WERI-Rb-1 (cell line): Measurements from ENCODE around the gene CRACR2A.

Source experiments
- DNase-seq: peaks from one replicate; pipeline ENCODE4 v3.0.0-alpha.2; 2020
- H3K27ac ChIP-seq: fragments of 250-450 bp; sonication (Bioruptor Pico); 2 replicates; pipeline ENCODE4 v1.5.1; 2020; ENCODE audit warnings: mild to moderate bottlenecking, moderate library complexity
- H3K27me3 ChIP-seq: fragments of 250-450 bp; sonication (Bioruptor Pico); 2 replicates; pipeline ENCODE4 v1.5.1; 2021; ENCODE audit warnings: mild to moderate bottlenecking, low read depth, moderate library complexity; ENCODE audit not compliant: insufficient read depth, severe bottlenecking
- H3K36me3 ChIP-seq: fragments of 250-450 bp; sonication (Bioruptor Pico); 2 replicates; pipeline ENCODE4 v1.5.1; 2020; ENCODE audit warnings: mild to moderate bottlenecking, moderate library complexity
- H3K4me3 ChIP-seq: 2 replicates; pipeline ENCODE4 v1.5.1; 2011; ENCODE audit warnings: low read depth, mild to moderate bottlenecking, control low read depth, low read length
- H3K9me3 ChIP-seq: fragments of 250-450 bp; sonication (Bioruptor Pico); 2 replicates; pipeline ENCODE4 v1.5.1; 2021; ENCODE audit warnings: mild to moderate bottlenecking, moderate library complexity; ENCODE audit not compliant: severe bottlenecking
- CTCF ChIP-seq: IDR thresholded peaks from 2 replicates; pipeline ENCODE4 v1.5.1; 2011; ENCODE audit warnings: low read depth, mild to moderate bottlenecking, control low read depth, inconsistent platforms, low read length

Gene CRACR2A

DNA sequence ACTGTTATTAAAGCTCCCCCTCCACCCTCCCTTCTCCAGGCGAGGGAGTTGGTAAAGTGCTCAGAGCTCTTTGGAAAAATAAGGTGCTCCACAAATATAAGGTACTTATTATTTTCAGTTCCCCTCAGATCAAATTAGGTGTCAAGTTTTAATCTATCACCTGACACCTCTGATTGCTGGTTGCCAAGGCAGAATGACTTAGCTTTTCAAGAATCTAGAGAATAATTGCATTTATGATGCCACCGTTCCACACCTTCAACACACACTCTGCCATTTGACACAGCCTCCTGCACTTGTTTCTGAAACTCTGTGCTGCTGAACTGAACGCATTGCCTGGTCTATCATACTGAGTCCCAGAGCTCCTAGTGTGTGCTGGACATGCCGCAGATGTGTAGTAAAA lies 128.6 kb downstream of the CRACR2A start:
- H3K9me3 ChIP-seq, result no peaks in the 10 kb centered on the region
- DNase-seq, result no peak
- TF ChIP-seq CTCF, result no peak
- no peak overlapping the region for H3K27ac ChIP-seq
- no peaks in the 10 kb centered on the region for H3K27me3 ChIP-seq
- H3K36me3 ChIP-seq, result peaks cover 5% of the 10 kb centered on the region; the same call in 1 of the 2 replicates
- no peak overlapping the region for H3K4me3 ChIP-seq

- Histone ChIP-seq H3K9me3 (no peaks in the 10 kb centered on the region), H3K36me3 (peaks cover 5% of the 10 kb centered on the region; the same call in 1 of the 2 replicates), H3K4me3 (no peak overlapping the region), H3K27ac (no peak overlapping the region), H3K27me3 (no peaks in the 10 kb centered on the region)
- DNase-seq, result no peak
- TF ChIP-seq CTCF, result no peak
Measured at GRCh38 chr12:3622822-3623690, 129.9 kb downstream of the CRACR2A start.

DNA sequence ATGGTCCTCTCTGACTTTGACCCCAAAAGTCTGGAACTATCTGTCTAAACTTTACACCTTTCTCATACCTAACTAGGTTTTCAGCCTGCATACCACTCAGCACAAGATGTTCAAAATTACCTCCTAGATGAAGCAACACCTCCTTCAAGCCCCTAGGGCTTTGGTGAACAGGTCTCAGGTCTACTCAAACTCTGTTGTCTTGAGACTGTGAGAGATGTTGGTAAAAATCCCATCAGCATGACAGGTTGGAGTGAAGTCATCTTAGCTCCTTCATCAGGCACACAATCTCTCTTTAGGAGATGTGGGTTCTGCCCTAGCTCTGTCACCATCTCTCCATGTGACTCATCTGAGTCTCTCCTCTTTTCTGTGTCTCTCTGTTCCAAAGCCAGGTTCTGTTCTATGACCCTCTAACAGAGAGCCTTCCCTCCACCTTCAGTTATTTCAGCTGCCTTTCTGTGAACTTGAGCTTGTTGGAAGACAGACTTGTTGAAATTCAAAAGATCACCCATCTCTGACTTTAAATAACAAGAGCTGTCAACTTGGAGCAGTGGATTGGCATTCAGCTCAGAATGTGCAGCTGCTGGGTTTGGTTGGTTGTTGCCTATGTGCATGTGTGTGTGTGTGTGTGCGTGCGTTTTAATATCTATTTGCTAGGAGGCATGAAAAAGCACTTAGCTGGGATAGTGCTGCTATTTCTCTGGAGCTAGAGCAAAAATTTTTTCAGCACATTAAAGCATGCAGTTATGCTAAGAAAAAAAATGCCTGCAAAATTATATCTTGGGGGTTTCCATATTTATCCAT lies 130.7 kb downstream of the CRACR2A start:
- Histone ChIP-seq H3K27me3 (no peaks in the 10 kb centered on the region), H3K27ac (no peak overlapping the region), H3K4me3 (no peak overlapping the region), H3K36me3 (peaks cover 5% of the 10 kb centered on the region; the same call in 1 of the 2 replicates), H3K9me3 (no peaks in the 10 kb centered on the region)
- TF ChIP-seq CTCF, result no peak
- no peak for DNase-seq

DNA sequence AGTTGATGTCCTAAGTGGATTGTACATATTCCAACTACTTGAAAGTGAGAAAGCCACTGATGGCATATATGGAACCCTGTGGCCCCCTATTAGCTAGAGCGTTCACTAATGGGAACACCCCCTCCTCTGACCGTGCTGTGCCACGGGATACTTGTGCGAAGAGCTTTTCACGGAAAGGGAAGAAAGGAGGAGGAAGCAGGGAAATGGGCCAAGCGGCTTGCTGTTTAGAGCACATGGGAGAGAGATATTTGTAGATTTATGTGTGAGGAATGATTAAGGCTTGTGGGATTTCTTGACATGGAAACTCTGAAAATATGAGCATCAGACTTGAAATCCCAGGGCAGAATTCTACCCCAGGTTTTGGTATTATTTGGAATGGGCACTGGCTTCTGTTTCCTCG lies 132.1 kb downstream of the CRACR2A start:
- H3K4me3 ChIP-seq, result no peak overlapping the region
- no peak for DNase-seq
- TF ChIP-seq CTCF, result no peak
- H3K27me3 ChIP-seq, result no peaks in the 10 kb centered on the region
- no peak overlapping the region for H3K27ac ChIP-seq
- no peaks in the 10 kb centered on the region for H3K36me3 ChIP-seq
- H3K9me3 ChIP-seq, result no peaks in the 10 kb centered on the region

DNA sequence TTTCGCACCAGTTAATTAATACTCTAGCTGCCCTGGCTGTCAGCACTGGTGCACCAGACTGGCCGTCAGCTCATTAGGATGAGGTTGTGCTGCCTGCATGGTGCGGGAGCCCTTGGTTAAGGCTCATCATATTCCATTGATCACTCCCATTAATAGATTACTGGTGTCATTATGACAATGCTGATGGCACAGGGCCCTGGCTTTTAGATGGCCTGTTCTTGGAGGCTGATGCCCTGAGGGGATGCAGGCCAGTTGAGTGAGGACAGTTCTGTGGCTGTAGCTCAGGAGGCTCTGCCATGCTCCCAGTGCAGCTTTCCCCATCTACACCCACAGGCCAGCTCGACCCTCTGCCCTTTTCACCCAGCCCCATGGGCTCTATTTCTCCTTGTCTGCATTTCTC lies 135.3 kb downstream of the CRACR2A start:
- Histone ChIP-seq H3K27me3 (no peaks in the 10 kb centered on the region), H3K4me3 (no peak overlapping the region), H3K36me3 (no peaks in the 10 kb centered on the region), H3K27ac (no peak overlapping the region), H3K9me3 (no peaks in the 10 kb centered on the region)
- TF ChIP-seq CTCF, result no peak
- DNase-seq, result no peak
